T47D (cell line): ENCODE measurements around the gene SDHAF3.

Source experiments
- DNase-seq, 2 experiments: peaks; one replicate each; pipeline versions ENCODE4 v3.0.0 to v3.0.0-alpha.2; 2011 to 2012; ENCODE audit warnings: low read depth in 1 of 2, low spot score in 1 of 2
- JUND ChIP-seq: IDR thresholded peaks from 2 replicates; pipeline ENCODE4 v1.6.1; 2012; ENCODE audit warnings: low read depth
- in situ Hi-C: cut with HindIII; loops from 2 replicates; pipeline ENCODE4 v1.10.0; 2016; ENCODE audit warnings: low sequenced_read_pairs, low pct_unique_long_range_greater_than_20kb

SDHAF3 gene

GRCh38 chr7:97198596-97198995, 81.1 kb downstream of the SDHAF3 start:
- TF ChIP-seq JUND, result no peak
- in situ Hi-C loops, result no loop called here
- no peak for DNase-seq

DNA sequence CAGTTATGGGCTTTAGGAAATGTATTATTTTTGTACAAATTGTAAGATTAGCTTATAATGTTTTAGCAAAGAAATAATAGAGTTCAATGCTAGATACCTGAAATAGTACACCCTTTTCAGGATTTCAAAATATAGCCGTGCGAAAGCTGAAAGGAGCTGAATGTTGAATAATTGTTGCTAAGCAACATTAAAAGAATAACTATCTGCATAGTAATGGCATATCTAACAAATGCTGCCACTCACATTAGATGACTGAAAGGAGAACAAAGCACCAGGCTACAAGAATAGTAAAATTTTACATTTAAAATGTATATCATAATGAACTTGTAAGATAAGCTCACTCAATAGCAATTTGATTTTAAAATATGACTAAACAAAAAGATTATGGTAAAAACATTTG, 82.5 kb downstream of the SDHAF3 start:
- no peak for TF ChIP-seq JUND
- DNase-seq, result no peak
- in situ Hi-C loops, result no loop called here

DNA sequence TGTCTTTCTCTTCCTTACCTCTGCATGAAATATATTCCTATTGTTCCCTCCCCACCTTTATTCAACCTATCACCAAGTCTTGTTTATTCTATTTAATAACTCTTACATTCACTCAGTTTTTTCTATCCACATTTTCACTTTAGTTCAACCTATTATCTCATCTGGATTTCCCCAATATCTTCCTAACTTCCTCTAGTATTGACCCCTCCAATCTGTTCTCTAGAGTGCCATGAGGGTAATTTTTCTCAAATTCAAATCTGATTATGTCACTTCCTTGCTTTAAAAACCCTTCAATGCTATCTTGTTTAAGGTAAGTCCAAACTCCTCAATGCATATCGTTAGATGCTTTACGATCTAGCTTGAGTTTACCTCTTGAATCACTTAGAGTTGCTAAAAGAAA, 86.5 kb downstream of the SDHAF3 start:
- no peak for TF ChIP-seq JUND
- no peak for DNase-seq
- in situ Hi-C loops, result no loop called here

DNA sequence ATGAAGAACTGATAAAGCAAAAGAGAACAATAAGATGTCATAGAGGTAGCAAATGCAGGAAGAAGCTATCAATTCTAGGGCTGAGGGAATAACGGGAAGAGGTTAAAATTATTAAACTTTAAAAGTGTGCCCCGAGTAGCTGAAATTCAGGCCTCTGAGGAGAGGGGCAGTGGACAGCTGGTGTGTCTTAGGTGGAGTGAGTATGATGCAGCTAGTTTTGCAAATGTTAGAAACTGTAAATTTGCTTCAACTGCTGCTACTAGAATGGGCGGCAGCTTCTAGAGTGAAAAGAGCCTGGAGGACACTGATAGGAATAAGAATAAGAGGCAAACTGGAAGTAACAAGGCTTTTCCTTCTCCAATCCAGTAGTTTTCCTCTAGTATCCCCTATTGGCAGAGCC, 87.3 kb downstream of the SDHAF3 start:
- in situ Hi-C loops, result no loop called here
- no peak for DNase-seq
- TF ChIP-seq JUND, result no peak

DNA sequence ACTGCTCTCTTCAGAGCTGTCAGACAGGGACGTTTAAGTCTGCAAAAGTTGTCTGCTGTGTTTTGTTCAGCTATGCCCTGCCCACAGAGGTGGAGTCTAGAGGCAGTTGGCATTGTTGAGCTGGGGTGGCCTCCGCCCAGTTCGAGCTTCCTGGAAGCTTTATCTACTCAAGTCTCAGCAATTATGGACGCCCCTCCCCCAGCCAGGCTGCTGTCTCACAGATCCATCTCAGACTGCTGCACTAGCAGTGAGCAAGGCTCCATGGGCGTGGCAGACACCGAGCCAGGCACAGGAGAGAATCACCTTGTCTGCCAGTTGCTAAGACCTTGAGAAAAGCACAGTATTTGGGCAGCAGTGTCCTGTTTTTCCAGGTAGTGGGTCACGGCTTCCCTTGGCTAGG, 98.1 kb downstream of the SDHAF3 start:
- in situ Hi-C loops, result no loop called here

GRCh38 chr7:97218767-97219166, 101.3 kb downstream of the SDHAF3 start:
- in situ Hi-C loops, result no loop called here
- DNase-seq, result no peak
- no peak for TF ChIP-seq JUND

More for the DNA sequence above, 98.1 kb downstream of the SDHAF3 start:
- no peak for TF ChIP-seq JUND
- no peak for DNase-seq

DNA sequence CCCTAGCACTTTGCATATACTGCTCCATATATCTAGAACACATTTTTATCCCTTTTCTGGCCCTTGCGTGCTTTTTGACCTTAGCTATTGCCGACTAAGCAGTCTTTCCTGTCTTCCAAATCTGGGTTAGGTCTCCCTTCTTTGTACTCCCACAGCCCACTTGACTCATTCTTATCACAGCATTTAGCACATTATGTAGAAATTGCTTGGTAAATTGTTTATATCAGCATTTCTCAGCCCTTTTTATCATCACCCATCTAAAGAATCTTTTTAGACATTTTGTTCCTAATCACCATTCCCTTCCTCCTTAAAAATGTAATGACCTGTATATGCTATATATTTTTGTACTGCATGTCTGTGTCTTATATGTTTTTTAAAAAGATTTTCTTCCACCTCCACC, 101.7 kb downstream of the SDHAF3 start:
- in situ Hi-C loops, result no loop called here
- no peak for DNase-seq
- no peak for TF ChIP-seq JUND

DNA sequence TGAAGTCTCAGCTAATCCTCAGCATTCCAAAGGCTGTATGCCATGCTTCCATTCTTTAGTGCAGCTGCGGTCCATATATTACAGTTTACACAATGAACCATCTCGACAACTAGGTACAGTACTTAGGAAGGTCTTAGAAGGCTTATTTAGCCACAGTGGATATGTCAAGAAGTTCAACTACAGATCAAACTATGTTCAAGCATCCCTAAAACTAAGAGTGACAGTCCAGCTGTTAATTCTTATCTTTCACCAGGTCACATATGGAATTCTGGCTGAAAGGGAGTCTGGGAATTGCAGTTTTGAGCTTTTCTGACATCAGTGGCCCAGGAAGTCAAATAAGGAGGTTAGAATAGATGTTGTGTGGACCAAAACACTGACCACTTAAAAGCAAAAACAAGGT, 106.8 kb downstream of the SDHAF3 start:
- no peak for TF ChIP-seq JUND
- in situ Hi-C loops, result no loop called here
- no peak for DNase-seq

- in situ Hi-C loops, result no loop called here
- DNase-seq, result no peak
- no peak for TF ChIP-seq JUND
Measured at GRCh38 chr7:97226541-97226940, 109.0 kb downstream of the SDHAF3 start.
